LNCaP clone FGC (cell line): ENCODE measurements around the gene HIF3A.
"Not testable (repeated sequence)": the region's sequence is repeated elsewhere in the genome, so short reads cannot be mapped to it uniquely, and the experiment has no call there.

ENCODE experiments used
- DNase-seq: peaks from one replicate; pipeline ENCODE4 v3.0.0-alpha.2; 2011; ENCODE audit warnings: low read depth
- H3K4me3 ChIP-seq: 2 replicates; pipeline ENCODE4 v1.5.1; 2011; ENCODE audit warnings: mild to moderate bottlenecking, low read depth, low read length, control low read depth
- CTCF ChIP-seq: IDR thresholded peaks from 2 replicates; pipeline ENCODE4 v1.5.1; 2012; ENCODE audit warnings: mild to moderate bottlenecking; ENCODE audit not compliant: control insufficient read depth, insufficient read depth; ENCODE audit errors: extremely low read depth

Gene HIF3A

GRCh38 chr19:46369817-46370216, 73.0 kb downstream of the HIF3A start:
- no peak for TF ChIP-seq CTCF
- no peak for DNase-seq
- H3K4me3 ChIP-seq, result no peak overlapping the region

GRCh38 chr19:46371371-46371901, 74.6 kb downstream of the HIF3A start:
- no peak for TF ChIP-seq CTCF
- DNase-seq, result no peak
- no peak overlapping the region for H3K4me3 ChIP-seq

- peak; percentile 33; the same call in 1 of the 2 replicates for TF ChIP-seq CTCF
- DNase-seq, result no peak
- H3K4me3 ChIP-seq, result peak overlapping the region; percentile 15; the same call in 1 of the 2 replicates
Observed at GRCh38 chr19:46372901-46373490, 76.2 kb downstream of the HIF3A start.

GRCh38 chr19:46373491-46374359, 76.9 kb downstream of the HIF3A start:
- TF ChIP-seq CTCF, result no peak
- DNase-seq, result peak; percentile 93
- peak overlapping the region; percentile 13; the same call in 1 of the 2 replicates for H3K4me3 ChIP-seq

GRCh38 chr19:46374536-46375475, 78.0 kb downstream of the HIF3A start:
- TF ChIP-seq CTCF, result no peak
- no peak overlapping the region for H3K4me3 ChIP-seq
- DNase-seq, result no peak

- H3K4me3 ChIP-seq, DNase-seq: not testable (repeated sequence)
Observed at GRCh38 chr19:46375476-46376067, 78.7 kb downstream of the HIF3A start.
